ENCODE measurements around the gene HTR4.
"Not testable (repeated sequence)": the region's sequence is repeated elsewhere in the genome, so short reads cannot be mapped to it uniquely, and the experiment has no call there.

HTR4 gene

GRCh38 chr5:148529450-148529849, 124.9 kb downstream of the HTR4 start:
- not testable (repeated sequence) for DNase-seq

DNA sequence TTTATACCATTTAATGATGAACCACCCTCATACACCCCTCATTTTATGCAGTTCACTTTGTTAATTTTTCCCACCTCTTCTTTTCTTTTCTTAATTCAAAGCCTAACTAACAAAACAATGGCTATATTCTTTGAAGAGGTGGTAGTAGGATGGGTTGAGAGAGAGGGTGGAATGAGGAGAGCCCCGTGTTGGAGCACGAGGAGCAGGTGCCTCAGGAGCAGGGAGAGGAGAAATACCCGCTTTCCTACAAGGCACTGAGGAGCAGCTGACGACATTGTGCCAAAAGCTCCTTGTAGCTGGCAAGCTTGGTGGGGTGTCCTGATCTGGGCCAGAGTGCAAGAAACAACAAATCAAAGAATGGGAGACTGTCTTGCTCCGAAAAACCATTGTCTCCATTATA, 129.6 kb downstream of the HTR4 start:
- DNase-seq = no peak

GRCh38 chr5:148523139-148523538, 131.2 kb downstream of the HTR4 start:
- no peak for DNase-seq

- no peak for DNase-seq
Measured at GRCh38 chr5:148515460-148515859, 138.9 kb downstream of the HTR4 start.

DNA sequence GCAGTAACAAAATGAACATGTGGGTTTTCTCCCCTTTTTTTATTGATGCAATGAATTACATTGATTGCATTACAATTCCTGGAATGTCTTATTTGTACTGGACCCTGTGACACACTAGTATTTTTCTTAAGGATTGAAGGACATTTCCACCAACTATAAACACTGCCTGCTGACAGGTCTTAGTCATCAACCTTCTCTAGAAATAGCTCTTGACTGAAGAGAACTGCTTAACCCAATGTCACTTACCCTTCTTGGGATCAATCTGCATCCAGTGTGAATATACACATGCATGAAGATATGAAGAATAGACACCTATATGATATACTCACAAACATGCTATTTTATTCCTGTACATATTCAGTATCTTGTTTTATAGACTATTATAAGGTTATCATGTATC, 140.0 kb downstream of the HTR4 start:
- no peak for DNase-seq

- DNase-seq = no peak
Measured at GRCh38 chr5:148512498-148512897, 141.8 kb downstream of the HTR4 start.

GRCh38 chr5:148511810-148512347, 142.4 kb downstream of the HTR4 start:
- DNase-seq = no peak

GRCh38 chr5:148509893-148510292, 144.4 kb downstream of the HTR4 start:
- no peak for DNase-seq

GRCh38 chr5:148507648-148508047, 146.7 kb downstream of the HTR4 start:
- no peak for DNase-seq

DNA sequence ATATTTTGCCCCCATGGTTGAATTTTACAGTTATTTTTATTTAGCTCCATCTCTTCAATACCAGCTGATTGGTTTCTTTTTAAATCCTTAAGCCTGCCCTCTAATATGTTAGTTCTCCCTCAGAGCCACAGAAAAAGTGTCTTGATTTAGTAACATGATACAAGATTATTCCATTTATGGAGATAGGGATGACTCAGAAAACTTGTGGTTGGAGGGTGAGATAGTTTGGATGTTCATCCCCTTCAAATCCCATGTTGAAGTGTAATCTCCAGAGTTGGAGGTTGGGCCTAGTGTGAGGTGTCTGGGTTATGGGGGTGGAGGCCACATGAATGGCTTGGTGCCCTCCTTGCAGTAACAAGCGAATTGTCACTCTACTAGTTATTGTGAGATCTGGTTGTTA, 154.9 kb downstream of the HTR4 start:
- DNase-seq = peak; percentile 12

GRCh38 chr5:148497757-148498156, 156.6 kb downstream of the HTR4 start:
- no peak for DNase-seq

DNA sequence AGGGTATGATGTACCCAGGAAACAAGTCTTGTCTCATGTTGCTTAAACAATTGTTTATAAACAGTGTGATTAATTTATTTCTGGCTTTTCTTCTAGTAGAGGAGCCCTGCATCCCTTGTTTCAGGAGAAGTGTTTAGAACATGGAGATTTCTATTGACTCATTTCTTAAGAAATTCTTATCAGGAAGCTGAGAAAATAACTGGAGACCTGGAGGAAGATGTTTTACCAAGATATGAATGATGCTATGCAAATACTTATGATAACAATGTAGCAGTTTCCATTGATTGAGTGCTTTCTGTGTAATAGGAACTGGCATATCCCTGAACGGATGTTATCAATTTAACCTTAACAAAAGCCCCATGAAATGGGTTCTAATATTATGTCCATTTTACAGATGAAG, 162.0 kb downstream of the HTR4 start:
- DNase-seq = no peak

- no peak for DNase-seq
Measured at GRCh38 chr5:148491793-148492184, 162.5 kb downstream of the HTR4 start.

GRCh38 chr5:148491015-148491792, 163.1 kb downstream of the HTR4 start:
- no peak for DNase-seq

DNA sequence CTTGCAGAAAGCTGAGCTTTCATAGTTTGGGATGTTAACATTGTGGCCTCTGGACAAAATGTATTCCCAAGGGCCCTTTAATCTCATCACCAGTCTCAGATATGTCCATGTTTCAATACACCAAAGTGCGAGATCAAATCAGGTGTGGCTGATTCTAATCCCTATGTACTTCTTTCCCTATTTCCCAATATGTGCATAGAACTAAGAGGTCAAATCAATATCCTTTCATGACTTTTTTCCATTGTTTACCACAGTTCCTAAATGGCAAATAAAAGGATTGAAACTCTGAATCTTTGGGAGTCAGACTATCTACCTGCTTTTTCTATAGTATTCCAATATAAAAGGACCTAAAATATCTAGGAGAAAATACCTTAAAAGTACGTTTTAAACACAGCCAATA, 165.6 kb downstream of the HTR4 start:
- no peak for DNase-seq

DNA sequence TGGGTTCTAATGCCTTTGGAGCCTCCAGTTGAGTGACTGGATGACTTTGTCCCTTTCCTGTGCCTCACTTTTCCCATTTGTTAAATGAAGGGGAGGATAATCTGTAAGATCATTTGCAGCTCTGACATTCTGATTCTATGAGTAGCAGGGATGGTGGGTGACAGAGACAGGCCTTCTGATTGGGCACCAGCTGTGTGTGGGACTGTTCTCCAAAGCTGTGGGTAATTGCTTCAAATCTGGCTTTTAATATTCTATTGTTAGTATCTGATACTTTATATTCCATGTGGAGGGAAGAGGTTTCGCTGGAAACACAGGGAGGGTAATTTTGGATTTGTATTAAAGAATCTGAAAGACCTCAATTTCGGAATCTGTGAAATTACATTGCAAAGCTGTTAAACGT, 167.9 kb downstream of the HTR4 start:
- no peak for DNase-seq

DNA sequence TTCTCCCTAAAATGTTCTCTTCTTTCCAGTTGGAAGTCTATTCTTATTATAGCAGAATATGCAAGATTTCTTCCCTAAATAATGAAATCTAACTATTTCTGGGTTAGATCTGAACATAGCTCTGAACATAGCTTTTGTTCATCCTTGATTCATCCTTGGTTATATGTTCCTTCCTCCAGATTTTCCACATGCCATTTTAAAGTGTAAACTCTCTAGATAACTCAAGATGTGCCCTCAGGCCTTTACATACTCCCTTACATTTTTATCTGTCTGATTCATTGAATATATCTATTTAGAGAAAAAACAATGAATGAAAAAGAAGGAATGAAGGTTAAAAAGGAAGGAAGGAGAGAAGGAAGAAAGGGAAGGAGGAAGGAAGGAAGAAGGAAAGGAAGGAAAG, 169.7 kb downstream of the HTR4 start:
- DNase-seq = no peak

DNA sequence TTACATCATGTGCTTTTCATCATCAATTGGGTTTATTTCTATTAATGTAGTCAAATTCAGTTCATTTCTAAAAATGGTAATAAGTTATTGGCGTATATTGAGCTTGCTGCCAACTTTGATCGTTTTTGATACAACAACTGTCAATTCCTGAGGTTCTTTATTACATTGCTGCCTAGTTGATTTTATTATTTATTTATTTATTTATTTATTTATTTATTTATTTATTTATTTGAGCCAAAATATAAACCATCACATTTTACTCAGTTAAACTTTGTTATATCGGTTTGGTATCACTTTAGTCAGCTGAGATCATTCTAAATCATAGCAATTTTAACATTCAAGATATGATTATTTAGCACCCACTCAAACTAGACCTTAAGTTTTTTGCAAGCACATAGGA, 170.6 kb downstream of the HTR4 start:
- DNase-seq = no peak

DNA sequence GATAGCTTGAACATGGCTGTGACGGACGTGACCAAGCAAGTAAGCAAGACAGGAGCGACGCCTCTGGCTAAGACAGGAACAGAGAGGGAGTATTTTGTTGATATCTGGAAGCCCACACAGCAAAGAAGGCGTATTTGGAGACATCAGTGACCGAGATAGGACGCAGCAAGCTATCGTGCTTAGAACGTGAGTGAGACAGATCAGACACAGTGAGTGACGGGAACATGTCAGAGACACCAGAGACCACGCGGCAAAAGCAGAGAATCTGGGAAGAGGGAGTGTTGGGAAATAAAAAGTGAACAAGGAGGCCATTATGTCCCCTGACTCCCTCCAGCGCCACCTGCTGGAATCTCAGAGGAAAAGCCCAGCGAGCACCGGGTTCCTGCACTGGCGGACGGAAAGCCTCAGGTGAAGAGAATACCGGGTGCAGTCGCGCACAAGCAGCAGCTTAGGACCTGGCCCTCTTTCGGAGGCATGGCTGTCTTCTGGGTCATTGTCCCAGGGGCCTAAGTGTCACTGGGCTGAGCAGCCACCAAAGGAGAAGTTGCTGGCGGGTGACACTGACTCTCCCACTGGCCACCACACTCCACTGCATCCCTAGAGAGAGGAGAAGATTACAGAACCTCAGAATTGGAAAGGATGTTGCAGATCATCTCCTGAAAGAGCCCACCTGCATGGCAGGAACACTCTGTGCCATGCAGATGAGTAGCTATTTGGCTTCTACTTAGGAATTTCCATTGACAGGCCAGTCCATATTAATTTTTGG, 171.4 kb downstream of the HTR4 start:
- DNase-seq = peak; percentile 46

GRCh38 chr5:148482196-148482595, 172.1 kb downstream of the HTR4 start:
- DNase-seq = no peak

GRCh38 chr5:148477429-148477828, 176.9 kb downstream of the HTR4 start:
- DNase-seq = no peak

DNA sequence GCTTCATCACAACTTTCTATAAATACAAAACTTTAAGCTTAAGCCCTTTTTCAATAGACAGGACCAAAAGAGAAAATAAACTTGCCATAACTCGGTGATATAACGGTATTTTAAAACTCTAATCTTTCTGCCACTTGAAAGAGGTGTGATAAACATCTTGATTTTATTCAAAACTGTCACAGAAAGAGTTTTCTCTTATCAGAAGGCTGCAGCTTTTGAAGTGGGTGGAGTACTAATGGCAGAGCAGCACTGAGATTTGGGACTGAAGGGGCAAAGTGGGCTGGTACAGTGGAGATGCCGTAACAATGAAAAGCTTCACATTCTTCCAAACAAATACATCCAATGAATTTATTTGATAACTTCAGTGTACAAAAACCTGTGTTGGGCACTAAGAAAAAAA, 178.0 kb downstream of the HTR4 start:
- no peak for DNase-seq

GRCh38 chr5:148474025-148474511, 180.3 kb downstream of the HTR4 start:
- DNase-seq = no peak

GRCh38 chr5:148471379-148471778, 182.9 kb downstream of the HTR4 start:
- no peak for DNase-seq

Measured in fibroblast of skin of right biceps (primary cell).